Stimulated activated memory B cell treated with anti-CD40 and anti-IgM and Interleukin-4, amounts not matched to agents 10 μg/mL and 1 μg/mL and 100 μg/mL, for 72 hours (primary cell): ENCODE data around the gene SLC7A10.

Experiments used
- ATAC-seq: fragments of 150-1000 bp; cut with Tn5 transposase; 2 replicates; pipeline ENCODE4 v1.10.0; 2021
- H3K27ac Mint-ChIP-seq: one replicate; pipeline ENCODE4 v1.8.0; 2022; ENCODE audit warnings: mild to moderate bottlenecking, mixed read lengths
- H3K27me3 Mint-ChIP-seq: one replicate; pipeline ENCODE4 v1.8.0; 2022; ENCODE audit warnings: mixed read lengths
- H3K36me3 Mint-ChIP-seq: one replicate; pipeline ENCODE4 v1.8.0; 2022; ENCODE audit warnings: mixed read lengths
- H3K4me1 Mint-ChIP-seq: one replicate; pipeline ENCODE4 v1.8.0; 2022; ENCODE audit warnings: mixed read lengths
- H3K4me3 Mint-ChIP-seq: one replicate; pipeline ENCODE4 v1.8.0; 2022; ENCODE audit warnings: mild to moderate bottlenecking, moderate library complexity, mixed read lengths
- H3K9me3 Mint-ChIP-seq: one replicate; pipeline ENCODE4 v1.8.0; 2022; ENCODE audit warnings: mixed read lengths

SLC7A10 gene

DNA sequence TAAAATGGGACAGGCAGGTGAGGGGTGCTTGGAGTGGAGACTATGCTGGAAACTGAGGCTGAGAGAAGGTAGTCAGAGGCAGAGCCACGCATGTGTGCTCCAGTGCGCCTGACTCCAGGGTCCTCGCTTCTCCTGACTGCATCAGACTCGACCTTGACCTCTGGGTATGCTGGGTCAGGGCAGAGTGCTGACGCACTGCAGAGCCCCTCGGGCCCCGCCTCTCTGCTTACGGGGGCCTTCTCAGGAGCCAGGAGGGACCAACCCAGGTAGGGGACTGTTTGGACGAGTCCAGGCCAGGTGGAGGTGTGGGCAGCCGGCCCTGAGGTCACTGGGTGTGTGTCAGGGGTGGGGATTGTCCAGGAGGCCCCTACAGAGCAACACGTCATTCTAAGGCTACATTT is 22.9 kb upstream of the SLC7A10 start:
- ATAC-seq: peak; percentile 8

DNA sequence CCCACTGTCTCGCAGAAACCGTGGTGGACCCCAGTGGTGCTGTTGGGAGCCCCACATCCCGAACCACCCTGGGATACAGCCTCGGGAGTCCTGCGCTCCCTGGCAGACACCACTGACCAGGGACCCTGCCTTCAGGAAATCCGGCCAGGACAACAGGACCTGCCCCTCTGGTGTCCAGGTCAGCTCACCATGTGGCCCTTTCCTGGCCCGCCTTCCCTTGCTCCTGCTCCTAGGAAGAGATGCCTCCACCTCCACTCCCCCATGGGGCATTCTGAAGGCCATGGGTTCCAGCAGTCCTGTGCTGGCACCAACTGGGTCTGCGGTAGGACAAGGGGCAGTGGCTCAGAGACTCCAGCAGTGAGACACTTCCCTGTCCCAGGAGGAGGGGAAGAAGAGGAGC is 22.5 kb upstream of the SLC7A10 start:
- no peak overlapping the region for H3K27ac Mint-ChIP-seq
- no peak overlapping the region for H3K4me3 Mint-ChIP-seq
- H3K36me3 Mint-ChIP-seq: no peaks in the 10 kb centered on the region
- no peaks in the 10 kb centered on the region for H3K9me3 Mint-ChIP-seq
- H3K4me1 Mint-ChIP-seq: no peaks in the 10 kb centered on the region
- ATAC-seq: no peak
- peaks cover 19% of the 10 kb centered on the region for H3K27me3 Mint-ChIP-seq

More for the DNA sequence above, 22.9 kb upstream of the SLC7A10 start:
- H3K4me1 Mint-ChIP-seq: no peaks in the 10 kb centered on the region
- peaks cover 16% of the 10 kb centered on the region for H3K27me3 Mint-ChIP-seq
- no peaks in the 10 kb centered on the region for H3K9me3 Mint-ChIP-seq
- H3K4me3 Mint-ChIP-seq: no peak overlapping the region
- no peaks in the 10 kb centered on the region for H3K36me3 Mint-ChIP-seq
- no peak overlapping the region for H3K27ac Mint-ChIP-seq

DNA sequence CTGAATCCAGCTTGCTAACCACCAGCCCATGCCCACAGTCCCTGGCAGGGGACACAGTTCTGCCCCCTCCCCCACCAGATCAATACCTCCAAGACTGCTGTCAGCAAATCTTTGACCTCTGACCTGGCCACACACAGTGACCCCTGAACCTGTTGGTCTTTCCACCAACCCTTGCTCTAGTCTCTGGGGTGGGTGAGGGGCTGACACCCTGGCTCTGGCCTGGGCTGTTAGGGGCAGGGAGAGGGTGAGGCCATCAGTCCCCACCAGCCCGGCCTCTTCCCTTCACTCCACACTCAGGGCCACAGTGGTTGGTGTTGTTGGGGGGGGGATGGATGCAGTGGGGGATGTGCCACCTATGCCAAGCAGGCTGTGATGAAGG is 21.8 kb upstream of the SLC7A10 start:
- no peaks in the 10 kb centered on the region for H3K9me3 Mint-ChIP-seq

DNA sequence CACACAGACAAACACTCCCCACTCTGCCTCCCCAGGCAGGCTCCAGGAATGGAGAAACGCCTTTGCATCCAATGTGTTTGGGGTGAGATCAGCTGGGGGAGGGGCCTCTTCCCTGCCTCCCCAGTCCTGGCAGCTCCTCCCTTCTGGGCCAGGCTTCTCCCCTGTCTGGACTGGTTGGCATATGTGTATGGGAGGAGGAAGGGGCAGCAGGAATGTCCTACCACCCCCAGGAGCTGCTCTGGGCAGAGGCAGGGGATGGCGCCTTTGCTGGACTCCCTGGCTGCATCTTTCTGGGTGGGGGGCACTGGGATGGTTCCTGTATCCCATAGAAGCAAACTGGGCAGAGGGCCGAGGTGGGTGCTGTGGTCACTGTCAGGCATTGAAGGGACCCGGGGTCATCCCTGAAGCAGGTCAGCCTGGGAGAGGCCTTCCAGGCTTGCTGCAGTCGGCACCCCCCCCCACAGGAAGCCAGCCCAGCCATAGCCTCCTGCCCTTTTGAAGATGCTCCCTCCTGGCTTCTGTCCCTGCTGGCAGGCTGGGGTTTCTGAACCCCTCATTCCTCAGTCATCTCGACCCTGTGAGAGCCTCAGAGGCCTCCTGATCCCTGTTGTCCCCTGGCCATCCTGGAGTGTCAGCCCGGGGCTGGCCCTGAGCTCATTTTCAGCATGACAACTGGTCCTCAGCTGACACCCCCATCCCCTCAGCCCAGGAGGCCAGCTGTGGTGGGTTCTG is 21.2 kb upstream of the SLC7A10 start:
- H3K9me3 Mint-ChIP-seq: no peaks in the 10 kb centered on the region
- H3K4me3 Mint-ChIP-seq: no peak overlapping the region
- H3K36me3 Mint-ChIP-seq: no peaks in the 10 kb centered on the region
- ATAC-seq: no peak
- no peak overlapping the region for H3K27ac Mint-ChIP-seq
- H3K4me1 Mint-ChIP-seq: no peaks in the 10 kb centered on the region
- peaks cover 26% of the 10 kb centered on the region for H3K27me3 Mint-ChIP-seq

More for the DNA sequence above, 21.8 kb upstream of the SLC7A10 start:
- no peaks in the 10 kb centered on the region for H3K36me3 Mint-ChIP-seq
- no peak overlapping the region for H3K27ac Mint-ChIP-seq
- H3K27me3 Mint-ChIP-seq: peaks cover 25% of the 10 kb centered on the region
- no peaks in the 10 kb centered on the region for H3K4me1 Mint-ChIP-seq
- no peak overlapping the region for H3K4me3 Mint-ChIP-seq
- no peak for ATAC-seq

DNA sequence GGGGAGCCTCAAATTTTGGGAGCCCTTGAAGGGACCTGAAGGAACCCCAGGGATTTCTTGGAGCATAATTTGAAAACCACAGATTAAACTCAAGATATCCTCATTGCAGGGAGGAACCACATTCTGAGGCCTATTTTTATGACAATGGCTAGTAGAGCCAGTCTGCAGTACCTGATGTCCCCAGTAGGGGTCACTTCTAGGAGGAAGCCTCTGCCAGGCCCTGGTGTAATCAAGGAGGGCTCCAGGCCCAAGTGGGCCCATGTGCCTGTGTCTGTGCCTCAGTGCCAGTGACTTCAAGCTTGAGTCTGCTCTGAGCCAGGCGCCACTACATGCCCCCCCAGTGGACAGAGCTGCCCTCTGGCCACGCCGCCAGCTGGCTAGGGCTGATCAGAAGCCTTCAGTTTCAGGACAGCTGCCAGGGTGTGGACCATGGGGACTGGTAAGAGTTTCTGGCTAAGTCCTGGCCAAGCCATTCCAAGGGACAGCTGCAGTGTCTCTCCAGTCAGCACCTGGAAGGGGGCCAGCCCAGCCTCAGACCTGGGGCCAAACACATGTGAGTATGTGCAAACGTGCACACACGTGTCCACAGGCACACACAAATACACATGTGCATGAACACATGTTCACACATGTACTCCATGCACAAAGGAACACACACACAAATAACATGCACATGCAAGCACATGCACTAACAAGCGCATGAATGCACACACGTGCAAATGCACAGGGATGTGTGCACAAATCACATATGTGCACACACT is 20.5 kb upstream of the SLC7A10 start:
- Mint-ChIP-seq H3K27ac (no peak overlapping the region), H3K4me1 (no peaks in the 10 kb centered on the region), H3K27me3 (peaks cover 26% of the 10 kb centered on the region), H3K4me3 (no peak overlapping the region), H3K9me3 (no peaks in the 10 kb centered on the region), H3K36me3 (no peaks in the 10 kb centered on the region)
- no peak for ATAC-seq

DNA sequence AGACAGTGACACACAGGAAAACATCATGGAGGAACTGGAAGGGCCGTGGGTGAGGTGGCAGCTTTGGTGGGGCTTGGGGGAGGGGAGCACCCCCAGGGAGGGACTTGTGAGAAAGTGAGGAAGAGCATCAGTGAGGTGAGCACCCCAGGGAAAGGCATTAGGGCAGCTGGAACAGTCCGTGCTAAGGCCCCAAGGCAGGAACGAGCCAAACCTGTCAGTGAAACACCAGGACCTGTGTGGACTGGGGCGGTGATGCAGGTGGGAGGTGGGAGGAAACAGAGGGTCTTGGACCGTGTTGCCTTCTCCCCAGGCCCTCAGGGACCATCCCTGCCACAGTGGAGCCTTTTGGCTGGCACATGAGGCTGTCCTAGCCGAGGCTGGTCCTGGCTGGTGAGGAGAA is 17.3 kb upstream of the SLC7A10 start:
- Mint-ChIP-seq H3K4me3 (no peak overlapping the region), H3K36me3 (no peaks in the 10 kb centered on the region), H3K4me1 (no peaks in the 10 kb centered on the region), H3K27ac (no peak overlapping the region), H3K27me3 (peaks cover 41% of the 10 kb centered on the region), H3K9me3 (no peaks in the 10 kb centered on the region)
- ATAC-seq: no peak

DNA sequence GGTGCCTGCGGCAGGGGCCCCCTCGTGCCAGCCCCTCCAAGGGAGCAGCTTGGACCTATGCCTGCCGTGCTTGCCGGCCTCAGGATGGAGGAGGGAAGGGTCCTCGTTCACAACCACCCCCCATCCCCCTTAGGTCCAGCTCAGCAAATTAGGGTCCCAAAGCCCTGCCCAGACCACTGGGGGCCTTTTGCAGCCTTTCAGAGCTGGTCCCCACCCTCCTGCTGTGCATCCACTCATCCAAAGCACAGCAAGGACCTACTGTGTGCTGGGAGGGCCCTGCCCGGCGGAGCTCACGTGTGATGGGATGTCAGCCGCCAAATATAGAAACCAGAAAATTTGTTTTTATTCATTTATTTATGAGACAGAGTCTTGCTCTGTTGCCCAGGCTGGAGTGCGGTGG is 16.5 kb upstream of the SLC7A10 start:
- Mint-ChIP-seq H3K27ac (no peak overlapping the region), H3K36me3 (no peaks in the 10 kb centered on the region)

DNA sequence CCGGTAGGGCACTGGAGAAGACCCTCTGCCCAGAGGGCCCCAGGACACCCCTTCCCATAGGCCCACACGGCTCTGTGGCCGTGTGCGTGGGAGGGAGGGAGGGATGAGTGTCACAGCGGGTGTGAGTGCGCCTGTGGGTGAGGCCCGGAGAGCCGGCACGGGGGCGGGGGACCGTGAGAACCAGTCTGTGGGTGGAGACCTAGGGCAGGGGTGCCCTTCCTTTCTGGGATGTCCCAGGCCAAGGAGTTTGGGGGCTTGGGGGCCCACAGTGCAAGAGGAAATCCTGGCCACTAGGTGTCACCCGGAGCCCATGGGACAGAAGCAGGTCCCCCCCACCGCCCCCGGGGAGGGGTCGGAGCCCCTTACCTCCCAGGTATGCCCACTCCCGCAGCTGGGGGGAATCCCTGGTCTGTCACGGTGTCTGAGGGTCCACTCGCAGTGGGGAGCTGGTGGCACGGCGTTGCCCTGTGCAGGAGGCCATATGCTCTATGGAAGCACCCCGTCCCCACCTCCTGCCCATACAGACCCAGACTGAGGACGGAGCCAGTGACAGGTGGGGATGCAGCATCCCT is 16.0 kb upstream of the SLC7A10 start:
- Mint-ChIP-seq H3K27me3 (peaks cover 50% of the 10 kb centered on the region), H3K36me3 (no peaks in the 10 kb centered on the region), H3K9me3 (no peaks in the 10 kb centered on the region), H3K4me1 (no peaks in the 10 kb centered on the region), H3K4me3 (no peak overlapping the region), H3K27ac (no peak overlapping the region)
- peak; percentile 43 for ATAC-seq

More for the DNA sequence above, 16.5 kb upstream of the SLC7A10 start:
- H3K9me3 Mint-ChIP-seq: no peaks in the 10 kb centered on the region
- ATAC-seq: no peak
- H3K4me3 Mint-ChIP-seq: no peak overlapping the region
- H3K27me3 Mint-ChIP-seq: peaks cover 49% of the 10 kb centered on the region
- H3K4me1 Mint-ChIP-seq: no peaks in the 10 kb centered on the region

DNA sequence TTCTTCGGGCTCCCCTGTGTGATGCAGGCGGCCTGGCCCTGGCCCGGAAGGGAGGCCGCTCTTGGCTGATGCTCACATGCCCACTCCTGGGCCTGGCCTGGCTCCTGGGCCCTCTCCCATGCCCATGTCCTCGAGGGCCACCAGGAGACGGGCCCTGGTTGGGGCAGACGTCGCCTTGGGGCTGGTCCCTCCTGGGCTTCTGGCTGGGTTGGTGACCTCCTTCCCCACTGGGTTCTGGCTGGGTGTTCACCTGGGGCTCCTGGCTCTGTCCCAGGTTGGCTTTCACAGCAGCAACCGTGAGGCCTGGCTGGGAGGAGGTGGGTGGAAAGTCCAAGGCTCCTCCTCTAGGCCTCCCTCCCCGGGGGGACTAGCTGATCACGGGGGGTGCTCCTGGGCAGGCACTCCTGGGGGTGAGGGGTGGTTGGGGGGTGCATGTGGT is 15.5 kb upstream of the SLC7A10 start:
- H3K36me3 Mint-ChIP-seq: no peaks in the 10 kb centered on the region
- ATAC-seq: peak; percentile 45
- H3K4me1 Mint-ChIP-seq: no peaks in the 10 kb centered on the region
- H3K9me3 Mint-ChIP-seq: no peaks in the 10 kb centered on the region
- no peak overlapping the region for H3K4me3 Mint-ChIP-seq
- peaks cover 50% of the 10 kb centered on the region for H3K27me3 Mint-ChIP-seq
- no peak overlapping the region for H3K27ac Mint-ChIP-seq

DNA sequence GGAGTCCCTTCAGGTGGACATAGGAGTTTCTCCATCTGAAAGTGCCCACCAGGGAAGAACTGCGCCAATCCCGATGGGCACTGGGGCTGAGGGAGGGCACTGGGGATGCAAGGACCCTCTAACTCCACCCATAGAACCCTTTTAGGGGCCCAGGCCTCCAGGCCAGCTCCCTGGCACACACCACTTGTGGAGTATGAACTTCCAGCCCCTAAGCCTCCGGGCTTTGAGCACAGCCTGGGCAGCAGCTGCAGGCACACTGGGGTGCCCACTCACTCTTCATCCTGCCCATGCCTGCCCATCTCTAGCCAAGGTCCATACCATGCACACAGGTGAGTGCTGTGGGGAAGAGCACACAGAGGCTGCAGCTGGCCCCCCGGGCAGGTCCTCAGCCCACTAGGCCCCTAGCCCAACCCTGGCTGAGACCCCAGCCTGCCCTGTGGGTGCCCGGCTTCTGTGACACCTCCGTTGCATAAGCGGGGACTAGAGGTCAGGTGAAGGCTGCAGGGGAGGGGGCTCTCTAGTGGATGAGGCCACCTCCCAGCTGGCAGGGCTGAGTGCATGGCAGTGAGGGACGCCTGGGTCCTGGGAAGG is 14.6 kb upstream of the SLC7A10 start:
- no peak for ATAC-seq
- H3K27ac Mint-ChIP-seq: no peak overlapping the region
- peaks cover 54% of the 10 kb centered on the region for H3K27me3 Mint-ChIP-seq
- H3K4me3 Mint-ChIP-seq: no peak overlapping the region
- H3K9me3 Mint-ChIP-seq: no peaks in the 10 kb centered on the region
- no peaks in the 10 kb centered on the region for H3K36me3 Mint-ChIP-seq
- peaks cover 4% of the 10 kb centered on the region for H3K4me1 Mint-ChIP-seq

DNA sequence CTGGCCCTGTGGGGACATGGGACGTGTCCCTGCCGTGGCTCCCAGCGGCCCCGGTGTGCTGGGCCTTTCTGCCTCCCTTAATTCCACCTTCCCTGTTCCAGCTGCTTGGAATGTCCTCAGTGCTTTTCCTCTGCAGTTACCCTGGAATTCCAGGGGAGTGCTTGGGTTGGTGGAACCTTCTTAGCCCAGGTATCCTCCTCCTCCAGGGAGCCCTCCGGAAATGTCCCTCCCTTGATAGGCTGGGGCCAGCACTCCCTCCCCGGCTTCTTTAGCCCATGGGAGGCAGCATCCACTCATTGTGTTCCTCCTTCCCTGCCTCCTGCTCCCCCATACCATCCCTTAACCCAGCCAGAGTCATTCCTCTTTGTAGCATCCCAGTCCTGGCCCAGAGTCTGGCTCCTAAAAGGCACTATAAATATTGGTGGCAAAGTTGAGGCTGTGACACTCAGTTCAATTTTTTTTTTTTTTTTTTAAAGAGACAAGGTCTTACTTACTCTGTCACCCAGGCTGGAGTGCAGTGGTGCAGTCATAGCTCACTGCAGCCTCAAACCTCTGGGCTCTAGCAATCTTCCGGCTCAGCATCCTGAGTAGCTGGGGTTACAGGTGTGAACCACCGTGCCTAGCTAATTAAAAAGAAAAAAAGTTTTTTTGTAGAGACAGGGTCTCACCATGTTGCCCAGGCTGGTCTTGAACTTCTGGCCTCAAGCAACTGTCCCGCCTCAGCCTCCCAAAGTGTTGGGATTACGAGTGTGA is 13.7 kb upstream of the SLC7A10 start:
- H3K4me3 Mint-ChIP-seq: no peak overlapping the region
- no peak for ATAC-seq

DNA sequence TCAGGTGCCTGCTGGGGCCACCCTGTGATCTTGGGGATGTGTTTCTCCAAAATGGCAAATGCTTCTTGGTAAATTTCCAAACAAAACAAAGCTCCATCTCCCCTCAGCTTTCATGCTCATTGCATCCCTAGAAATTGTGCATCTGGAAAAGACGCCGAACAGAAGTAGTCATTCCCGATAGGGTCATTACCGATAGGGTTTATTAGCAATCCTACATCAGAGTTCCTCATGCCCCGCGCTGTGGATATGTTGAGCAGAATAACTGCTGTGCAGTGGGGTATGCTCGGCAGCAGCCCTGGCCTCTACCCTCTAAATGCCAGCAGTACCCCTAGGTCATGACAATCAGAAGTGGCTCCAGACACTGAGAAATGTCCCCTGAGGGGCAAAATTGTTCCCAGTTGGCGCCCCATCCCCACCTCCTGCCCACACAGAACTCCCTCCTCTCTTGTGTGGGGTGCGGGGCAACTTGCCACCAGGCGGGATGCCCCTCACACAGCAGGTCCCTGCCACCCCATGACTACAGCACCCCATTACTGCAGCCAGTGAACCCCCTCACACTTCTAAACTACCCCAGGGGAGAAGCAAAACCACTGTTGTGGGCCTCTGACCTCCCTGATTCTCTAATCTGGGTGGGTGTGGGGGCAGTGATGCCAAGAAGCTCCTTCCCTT is 13.0 kb upstream of the SLC7A10 start:
- Mint-ChIP-seq H3K27ac (no peak overlapping the region), H3K36me3 (no peaks in the 10 kb centered on the region), H3K4me3 (no peak overlapping the region), H3K27me3 (peaks cover 44% of the 10 kb centered on the region), H3K4me1 (peaks cover 8% of the 10 kb centered on the region), H3K9me3 (no peaks in the 10 kb centered on the region)
- no peak for ATAC-seq

More for the DNA sequence above, 13.7 kb upstream of the SLC7A10 start:
- Mint-ChIP-seq H3K27me3 (peaks cover 52% of the 10 kb centered on the region), H3K4me1 (peaks cover 8% of the 10 kb centered on the region), H3K36me3 (no peaks in the 10 kb centered on the region), H3K27ac (no peak overlapping the region), H3K9me3 (no peaks in the 10 kb centered on the region)

DNA sequence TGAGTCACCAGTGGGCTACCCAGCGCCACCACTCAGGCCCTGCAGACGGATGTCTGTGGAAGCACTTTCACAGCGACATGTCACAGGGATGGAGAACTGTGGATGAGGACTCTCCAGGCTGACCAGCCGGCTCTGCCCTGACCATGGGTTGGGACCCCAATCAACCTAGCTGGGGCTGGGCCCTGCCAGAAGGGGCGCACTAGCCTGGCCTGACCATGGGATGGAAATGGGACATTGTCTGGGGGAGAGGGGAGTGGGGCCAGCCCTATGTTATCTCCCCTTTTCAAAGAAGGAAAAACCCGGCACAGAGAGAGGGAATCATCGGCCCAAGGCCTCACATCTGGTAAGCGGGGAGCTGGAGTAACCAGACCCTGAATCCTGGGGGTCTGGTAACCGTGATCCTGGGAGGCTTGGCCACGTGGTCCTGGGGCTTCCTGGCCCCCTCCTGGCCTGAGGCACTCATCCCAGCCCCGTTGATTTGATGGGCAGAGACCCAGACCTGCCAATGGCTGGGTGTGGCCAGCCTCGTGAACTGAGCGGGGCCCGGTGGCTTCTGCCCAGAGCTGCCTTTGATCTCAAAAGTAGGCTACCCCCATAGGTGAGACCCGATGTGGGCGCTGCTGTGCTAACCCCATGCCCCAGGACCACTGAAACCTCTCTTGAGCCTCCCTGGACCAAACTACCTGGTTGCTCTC is 11.2 kb upstream of the SLC7A10 start:
- H3K9me3 Mint-ChIP-seq: no peaks in the 10 kb centered on the region
- ATAC-seq: no peak
- H3K27ac Mint-ChIP-seq: no peak overlapping the region
- no peak overlapping the region for H3K4me3 Mint-ChIP-seq
- H3K4me1 Mint-ChIP-seq: peaks cover 8% of the 10 kb centered on the region
- H3K27me3 Mint-ChIP-seq: peaks cover 33% of the 10 kb centered on the region
- H3K36me3 Mint-ChIP-seq: no peaks in the 10 kb centered on the region

DNA sequence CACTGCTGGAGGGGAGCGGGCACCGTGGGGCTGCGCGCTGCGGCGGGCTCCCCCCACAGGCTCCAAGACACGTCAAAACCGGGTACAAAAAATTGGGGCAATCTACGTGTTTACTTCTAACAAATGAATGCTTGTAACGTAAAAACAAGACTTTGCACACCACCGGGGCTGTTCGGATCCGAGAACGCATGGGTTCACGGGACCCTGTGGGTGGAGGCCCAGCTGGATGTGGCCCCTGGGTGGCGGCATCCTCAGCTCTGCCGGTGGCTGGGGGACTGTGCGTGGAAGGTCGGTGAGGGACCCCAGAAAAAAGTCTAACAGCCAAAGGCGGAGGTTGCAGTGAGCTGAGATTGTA is 10.3 kb upstream of the SLC7A10 start:
- no peak overlapping the region for H3K4me3 Mint-ChIP-seq
- peaks cover 35% of the 10 kb centered on the region for H3K27me3 Mint-ChIP-seq
- peaks cover 8% of the 10 kb centered on the region for H3K4me1 Mint-ChIP-seq
- H3K36me3 Mint-ChIP-seq: no peaks in the 10 kb centered on the region
- ATAC-seq: peak; percentile 1
- H3K27ac Mint-ChIP-seq: peak overlapping the region; percentile 11
- H3K9me3 Mint-ChIP-seq: no peaks in the 10 kb centered on the region
